Astrocyte of the spinal cord (primary cell): ENCODE measurements around the gene NUAK2.
A peak's percentile ranks its signal among the peaks of the same experiment; 100 is the strongest.
"Not testable (repeated sequence)": the region's sequence is repeated elsewhere in the genome, so short reads cannot be mapped to it uniquely, and the experiment has no call there.

Source experiments
- DNase-seq: peaks from one replicate; pipeline ENCODE4 v3.0.0; 2011; ENCODE audit warnings: low read depth, low spot score
- H3K4me3 ChIP-seq: 2 replicates; pipeline ENCODE4 v1.5.1; 2011; ENCODE audit warnings: low read depth, mild to moderate bottlenecking, low read length, moderate library complexity
- in situ Hi-C: cut with HindIII; loops from 2 replicates; pipeline ENCODE4 v1.10.0; 2017; ENCODE audit warnings: low sequenced_read_pairs
- TF ChIP-seq, protein P1 (sequence below): IDR thresholded peaks from 2 replicates; pipeline ENCODE4 v1.5.1; 2012; ENCODE audit warnings: low read depth, mild to moderate bottlenecking, low read length, inconsistent platforms

Gene NUAK2

DNA sequence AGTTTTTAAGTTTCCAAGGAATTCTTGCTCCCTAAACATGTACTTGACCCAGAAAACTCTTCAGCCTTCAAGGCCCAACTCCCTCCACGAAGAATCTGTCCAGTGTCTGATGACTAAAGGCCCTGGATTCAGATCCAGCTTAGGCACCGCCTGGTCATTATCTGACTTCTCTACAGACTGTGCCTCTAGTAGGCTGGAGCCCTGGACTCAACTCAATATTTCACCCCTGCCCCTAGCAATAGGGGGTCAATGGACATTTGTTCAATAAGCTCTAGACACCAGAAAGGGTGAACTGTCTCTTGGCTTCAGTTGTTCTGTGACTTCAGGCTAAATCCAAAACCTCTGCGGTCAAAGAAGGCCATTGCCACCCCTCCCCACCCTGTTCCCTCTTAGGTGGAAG is 34.5 kb downstream of the NUAK2 start:
- TF ChIP-seq, protein P1, sequence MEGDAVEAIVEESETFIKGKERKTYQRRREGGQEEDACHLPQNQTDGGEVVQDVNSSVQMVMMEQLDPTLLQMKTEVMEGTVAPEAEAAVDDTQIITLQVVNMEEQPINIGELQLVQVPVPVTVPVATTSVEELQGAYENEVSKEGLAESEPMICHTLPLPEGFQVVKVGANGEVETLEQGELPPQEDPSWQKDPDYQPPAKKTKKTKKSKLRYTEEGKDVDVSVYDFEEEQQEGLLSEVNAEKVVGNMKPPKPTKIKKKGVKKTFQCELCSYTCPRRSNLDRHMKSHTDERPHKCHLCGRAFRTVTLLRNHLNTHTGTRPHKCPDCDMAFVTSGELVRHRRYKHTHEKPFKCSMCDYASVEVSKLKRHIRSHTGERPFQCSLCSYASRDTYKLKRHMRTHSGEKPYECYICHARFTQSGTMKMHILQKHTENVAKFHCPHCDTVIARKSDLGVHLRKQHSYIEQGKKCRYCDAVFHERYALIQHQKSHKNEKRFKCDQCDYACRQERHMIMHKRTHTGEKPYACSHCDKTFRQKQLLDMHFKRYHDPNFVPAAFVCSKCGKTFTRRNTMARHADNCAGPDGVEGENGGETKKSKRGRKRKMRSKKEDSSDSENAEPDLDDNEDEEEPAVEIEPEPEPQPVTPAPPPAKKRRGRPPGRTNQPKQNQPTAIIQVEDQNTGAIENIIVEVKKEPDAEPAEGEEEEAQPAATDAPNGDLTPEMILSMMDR, result no peak
- H3K4me3 ChIP-seq, result no peak overlapping the region
- no peak for DNase-seq
- in situ Hi-C loops, result no loop called here

DNA sequence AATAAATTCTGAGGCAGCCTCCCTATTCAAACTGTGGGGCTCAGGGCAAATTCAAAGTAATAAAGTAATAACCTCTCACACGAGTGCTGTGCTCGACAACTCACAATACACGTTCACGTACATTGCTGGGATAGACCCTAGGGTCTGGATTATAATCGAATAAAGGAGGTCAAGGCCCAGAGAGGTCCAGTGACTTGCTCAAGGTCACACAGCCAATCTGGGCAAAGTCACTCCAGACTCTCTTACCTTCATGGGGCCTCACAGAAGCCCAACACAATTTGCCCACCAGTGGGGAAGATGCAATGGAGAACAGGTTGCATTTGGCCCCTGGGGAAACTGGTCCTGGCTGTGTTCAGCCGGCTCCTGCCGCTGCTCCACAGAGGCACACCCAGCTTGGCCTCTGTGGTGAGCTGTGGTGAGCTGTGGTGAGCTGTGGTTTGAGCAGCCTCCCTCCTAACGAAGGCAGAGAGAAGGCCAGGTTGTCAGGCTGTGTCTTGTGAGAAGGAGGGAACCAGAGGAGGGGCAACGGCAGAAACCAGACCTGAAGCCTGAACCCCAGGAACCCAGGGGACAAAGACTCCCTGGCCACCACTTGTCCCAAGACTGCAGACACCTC is 35.1 kb downstream of the NUAK2 start:
- H3K4me3 ChIP-seq, result no peak overlapping the region
- TF ChIP-seq, protein P1, result no peak
- in situ Hi-C loops, result no loop called here
- DNase-seq, result peak; percentile 83

DNA sequence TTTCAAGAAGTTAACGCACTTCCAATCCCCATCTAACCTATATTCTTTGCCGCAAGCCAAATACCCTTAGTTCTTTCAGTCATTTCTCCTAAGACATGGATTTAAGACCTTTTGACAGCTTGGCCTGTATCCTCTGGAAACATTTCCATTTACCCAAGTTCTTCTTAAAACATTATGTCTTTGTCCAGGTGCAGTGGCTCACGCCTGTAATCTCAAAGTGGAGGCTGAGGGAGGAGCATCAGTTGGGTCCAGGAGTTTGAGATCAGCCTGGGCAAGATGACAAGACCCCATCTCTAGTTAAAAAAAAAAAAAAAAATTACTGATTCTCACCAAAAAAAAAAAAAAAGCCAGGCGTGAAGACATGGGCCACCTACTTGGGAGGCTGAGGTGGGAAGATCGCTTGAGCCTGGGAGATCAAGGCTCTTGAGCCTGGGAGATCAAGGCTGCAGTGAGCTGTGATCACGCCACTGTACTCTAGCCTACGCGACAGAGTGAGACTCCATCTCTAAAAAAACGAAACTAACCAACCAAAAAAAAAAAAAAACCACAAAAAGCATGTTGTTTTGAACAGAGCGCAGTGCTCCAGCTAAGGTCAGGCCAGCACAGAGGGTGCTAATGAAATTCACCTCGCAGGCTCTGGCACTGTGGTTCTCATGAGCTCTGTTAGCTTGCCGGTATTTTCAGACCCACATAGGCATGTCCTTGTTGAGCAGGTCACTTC is 36.0 kb downstream of the NUAK2 start:
- in situ Hi-C loops, result no loop called here
- TF ChIP-seq, protein P1, result no peak
- no peak overlapping the region for H3K4me3 ChIP-seq
- DNase-seq, result peak; percentile 70

DNA sequence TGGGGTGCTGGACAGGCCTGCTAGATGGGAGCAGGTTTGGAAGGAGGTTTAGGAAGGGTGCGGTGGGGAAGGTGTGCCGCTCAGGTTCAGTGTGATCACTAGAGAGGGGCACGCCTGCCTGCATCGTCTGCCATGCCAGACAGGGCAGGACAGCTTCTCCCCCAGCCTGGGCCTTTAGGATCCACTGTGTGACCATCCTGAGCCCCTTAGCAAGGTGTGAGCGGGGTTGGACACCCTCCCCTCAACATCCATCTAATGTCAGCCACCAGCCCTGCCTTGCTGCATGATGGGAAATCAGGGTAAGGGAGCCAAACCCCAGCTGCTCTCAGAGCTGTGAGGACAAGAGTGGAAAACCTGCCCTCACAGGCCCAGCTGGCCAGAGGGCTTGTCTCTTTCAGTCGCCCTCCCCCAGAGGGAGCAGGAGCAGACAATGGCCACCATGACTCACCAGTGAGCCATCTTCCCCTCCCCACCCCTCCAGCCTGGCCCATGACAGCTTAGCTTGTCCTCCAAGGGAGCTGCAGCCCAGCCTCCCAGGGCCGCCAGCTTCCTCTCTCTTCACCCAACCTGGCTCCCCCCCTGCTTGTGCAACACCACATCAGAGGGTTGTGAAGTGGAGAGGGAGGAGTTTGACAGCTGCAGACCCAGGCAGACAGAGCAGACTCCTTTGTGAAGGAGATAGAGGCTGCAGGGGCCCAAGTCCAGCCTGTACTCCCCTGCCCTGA is 37.0 kb downstream of the NUAK2 start:
- DNase-seq, result peak; percentile 99
- no peak overlapping the region for H3K4me3 ChIP-seq
- in situ Hi-C loops, result no loop called here
- TF ChIP-seq, protein P1, result no peak

DNA sequence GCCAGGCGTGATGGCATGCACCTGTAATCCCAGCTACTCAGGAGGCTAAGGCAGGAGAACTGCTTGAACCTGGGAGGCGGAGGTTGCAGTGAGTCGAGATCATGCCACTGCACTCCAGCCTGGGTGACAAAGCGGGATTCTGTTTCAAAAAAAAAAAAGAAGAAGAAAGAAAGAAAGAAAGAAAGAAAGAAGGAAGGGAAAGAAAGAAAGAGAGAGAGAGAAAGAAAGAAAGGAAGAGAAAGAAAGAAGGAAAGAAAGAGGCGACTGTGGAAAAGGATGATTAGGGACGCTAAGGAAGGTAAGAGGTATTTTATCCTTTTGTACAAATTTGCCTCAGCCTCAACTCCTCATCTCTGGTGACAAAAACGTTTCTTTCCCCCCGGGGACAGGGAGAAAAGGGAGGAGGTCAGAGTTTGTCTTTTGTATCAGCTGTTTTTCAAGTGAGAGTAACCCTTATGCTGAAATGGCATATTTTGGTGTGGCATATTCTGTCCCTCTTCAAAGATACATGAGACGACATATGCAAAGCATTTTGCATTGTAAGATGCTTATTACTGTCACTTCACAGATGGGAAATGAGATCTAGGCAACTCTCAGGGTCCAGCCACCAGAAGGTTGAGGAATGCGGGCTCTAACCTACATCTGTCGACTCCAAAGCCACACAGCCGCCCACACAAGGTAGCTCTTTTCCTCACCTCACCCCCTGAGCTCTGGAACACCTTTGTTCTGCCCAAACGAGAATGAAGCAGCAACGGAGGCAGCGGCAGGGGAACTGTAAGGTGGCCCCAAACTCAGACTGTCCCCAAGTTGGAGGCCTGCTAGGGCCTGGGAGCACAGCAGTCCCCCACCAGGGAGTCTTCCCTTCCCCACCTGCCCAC is 38.0 kb downstream of the NUAK2 start:
- in situ Hi-C loops, result no loop called here
- no peak overlapping the region for H3K4me3 ChIP-seq
- no peak for DNase-seq
- TF ChIP-seq, protein P1, result no peak

DNA sequence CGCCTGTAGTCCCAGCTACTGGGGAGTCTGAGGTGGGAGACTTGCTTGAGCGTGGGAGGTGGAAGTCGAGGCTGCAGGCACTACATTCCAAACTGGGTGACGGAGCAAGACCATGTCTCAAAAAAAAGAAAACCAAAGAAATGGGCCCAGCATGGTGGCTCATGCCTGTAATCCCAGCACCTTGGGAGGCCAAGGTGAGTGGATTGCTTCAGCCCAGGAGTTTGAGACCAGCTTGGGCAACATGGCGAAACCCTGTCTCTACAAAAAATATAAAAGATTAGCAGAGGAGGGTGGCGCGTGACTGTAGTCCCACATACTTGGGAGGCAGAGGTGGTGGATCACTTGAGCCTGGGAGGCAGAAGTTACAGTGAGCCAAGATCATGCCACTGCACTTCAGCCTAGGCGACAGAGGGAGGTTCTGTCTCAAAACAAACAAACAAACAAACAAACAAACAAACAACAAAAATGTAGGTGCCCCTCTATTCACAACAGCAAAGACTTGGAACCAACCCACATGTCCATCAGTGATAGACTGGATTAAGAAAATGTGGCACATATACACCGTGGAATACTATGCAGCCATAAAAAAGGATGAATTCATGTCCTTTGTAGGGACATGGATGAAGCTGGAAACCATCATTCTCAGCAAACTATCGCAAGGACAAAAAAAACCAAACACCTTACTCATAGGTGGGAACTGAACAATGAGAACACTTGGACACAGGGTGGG is 40.7 kb downstream of the NUAK2 start:
- in situ Hi-C loops, DNase-seq, H3K4me3 ChIP-seq: not testable (repeated sequence)
